GM23338 (cell line): Measurements from ENCODE around the gene KRTCAP2. TPM values are rescaled to one million over a fixed set of nuclear protein-coding genes. Genes with fewer than 3 reads are reported as not detected.

ENCODE experiments used
- ATAC-seq: fragments of 200-7000 bp; cut with Tn5 transposase; 3 replicates; pipeline ENCODE4 v1.9.1; 2020
- DNase-seq: peaks from one replicate; pipeline ENCODE4 v3.0.0-alpha.2; 2015; ENCODE audit warnings: low spot score
- H2AFZ ChIP-seq: fragments of 200-600 bp; sonication (generic); 2 replicates; pipeline ENCODE4 v1.8.0; 2016; ENCODE audit warnings: antibody characterized with exemption, mild to moderate bottlenecking, moderate library complexity
- H3F3A ChIP-seq: fragments of 200-600 bp; sonication (generic); replicated peaks from 2 replicates; pipeline ENCODE4 v1.8.0; 2017; ENCODE audit warnings: antibody characterized with exemption, mixed run types, low read depth
- H3K27ac ChIP-seq: fragments of 200-600 bp; sonication (generic); 2 replicates; pipeline ENCODE4 v1.6.1; 2016; ENCODE audit warnings: low read depth
- H3K27me3 ChIP-seq: fragments of 200-600 bp; sonication (generic); 2 replicates; pipeline ENCODE4 v1.8.0; 2016; ENCODE audit warnings: mild to moderate bottlenecking, mixed run types, moderate library complexity; ENCODE audit not compliant: insufficient read depth
- H3K36me3 ChIP-seq: fragments of 200-600 bp; sonication (generic); 2 replicates; pipeline ENCODE4 v1.8.0; 2016; ENCODE audit warnings: mild to moderate bottlenecking; ENCODE audit not compliant: insufficient read depth
- H3K4me1 ChIP-seq: fragments of 200-600 bp; sonication (generic); 2 replicates; pipeline ENCODE4 v1.8.0; 2016; ENCODE audit warnings: mild to moderate bottlenecking, moderate library complexity; ENCODE audit not compliant: insufficient read depth
- H3K4me2 ChIP-seq: fragments of 200-600 bp; sonication (generic); 2 replicates; pipeline ENCODE4 v1.7.1; 2017; ENCODE audit warnings: mixed run types
- H3K4me3 ChIP-seq: fragments of 200-600 bp; sonication (generic); 2 replicates; pipeline ENCODE4 v1.6.1; 2016; ENCODE audit warnings: mixed run types
- H3K79me2 ChIP-seq: fragments of 200-600 bp; sonication (generic); replicated peaks from 2 replicates; pipeline ENCODE4 v1.8.0; 2017; ENCODE audit warnings: mild to moderate bottlenecking; ENCODE audit not compliant: insufficient read depth
- H3K9me2 ChIP-seq: fragments of 200-600 bp; sonication (generic); 2 replicates; pipeline ENCODE4 v1.8.0; 2017; ENCODE audit not compliant: insufficient read depth
- H4K20me1 ChIP-seq: fragments of 200-600 bp; sonication (generic); replicated peaks from 2 replicates; pipeline ENCODE4 v1.8.0; 2017; ENCODE audit warnings: mild to moderate bottlenecking; ENCODE audit not compliant: insufficient read depth
- H3K27ac Mint-ChIP-seq: 2 replicates; pipeline ENCODE4 v1.8.0; 2020; ENCODE audit warnings: inconsistent platforms, mild to moderate bottlenecking, moderate library complexity, mixed read lengths
- H3K27me3 Mint-ChIP-seq: 3 replicates; pipeline ENCODE4 v1.8.0; 2022; ENCODE audit warnings: low read depth, mild to moderate bottlenecking, moderate library complexity, mixed read lengths, inconsistent platforms; ENCODE audit not compliant: insufficient read depth, poor library complexity
- H3K36me3 Mint-ChIP-seq: 3 replicates; pipeline ENCODE4 v1.8.0; 2021; ENCODE audit warnings: low read depth, mild to moderate bottlenecking, inconsistent platforms, moderate library complexity, mixed read lengths
- H3K4me1 Mint-ChIP-seq: 3 replicates; pipeline ENCODE4 v1.8.0; 2020; ENCODE audit warnings: mild to moderate bottlenecking, inconsistent platforms, mixed read lengths
- H3K4me3 Mint-ChIP-seq: 3 replicates; pipeline ENCODE4 v1.8.0; 2021; ENCODE audit warnings: moderate library complexity, mild to moderate bottlenecking, inconsistent platforms, mixed read lengths
- H3K9me3 Mint-ChIP-seq: 3 replicates; pipeline ENCODE4 v1.8.0; 2020; ENCODE audit warnings: moderate library complexity, mild to moderate bottlenecking, inconsistent platforms, mixed read lengths
- CREB1 ChIP-seq: fragments of 250-450 bp; sonication (Bioruptor Pico); IDR thresholded peaks from 2 replicates; pipeline ENCODE4 v1.5.0; 2020; ENCODE audit warnings: low read depth, mild to moderate bottlenecking, moderate library complexity
- ETS1 ChIP-seq: IDR thresholded peaks from 2 replicates; pipeline ENCODE4 v1.6.1; 2016; ENCODE audit warnings: antibody characterized with exemption
- POLR2AphosphoS5 ChIP-seq: IDR thresholded peaks from 2 replicates; pipeline ENCODE4 v1.6.1; 2016; ENCODE audit warnings: antibody characterized with exemption, low read depth
- ZNF331 ChIP-seq: fragments of 250-450 bp; sonication (Bioruptor Pico); IDR thresholded peaks from 2 replicates; pipeline ENCODE4 v1.5.0; 2020; ENCODE audit warnings: low read depth, mild to moderate bottlenecking, moderate library complexity
- ZNF462 ChIP-seq: fragments of 250-450 bp; sonication (Bioruptor Pico); IDR thresholded peaks from 2 replicates; pipeline ENCODE4 v1.5.0; 2020; ENCODE audit warnings: mild to moderate bottlenecking, moderate library complexity
- polyA plus RNA-seq: library from polyadenylated mRNA; unstranded; fragments of >200 nt; fragmentation: Nextera tagmentation; extraction: Ambion mirVana; gene quantifications from 2 replicates; pipeline ENCODE4 v1.2.1, GENCODE V29; 2016
- total RNA-seq: library from RNA; depleted of rRNA; stranded (reverse); fragments of >200 nt; shearing (Covaris generic); gene quantifications from 2 replicates; pipeline ENCODE4 v1.2.3, GENCODE V29; 2014

Gene KRTCAP2
- total and polyA plus RNA-seq, 2 experiments from 2014 or later: 106 to 579 TPM

- peaks cover 22% of the 10 kb centered on the region for H3K79me2 ChIP-seq
- no peak for DNase-seq
- H3K36me3 ChIP-seq: no peaks in the 10 kb centered on the region
- peaks cover 7% of the 10 kb centered on the region; the same call in 2 of the 3 replicates for H3K4me1 Mint-ChIP-seq
- no peaks in the 10 kb centered on the region for H3K9me2 ChIP-seq
- H3K4me3 Mint-ChIP-seq: peak overlapping the region; percentile 96
- H4K20me1 ChIP-seq: peaks cover 13% of the 10 kb centered on the region
- peak overlapping the region; percentile 93 for H3K27ac Mint-ChIP-seq
- H3K27me3 ChIP-seq: peaks cover 5% of the 10 kb centered on the region
- peak overlapping the region; percentile 40; the same call in 1 of the 2 replicates for H2AFZ ChIP-seq
- peaks cover 13% of the 10 kb centered on the region for H3K36me3 Mint-ChIP-seq
- peak overlapping the region; percentile 86 for H3K4me3 ChIP-seq
- ATAC-seq: no peak
- H3K27ac ChIP-seq: no peak overlapping the region
- H3K4me2 ChIP-seq: peak overlapping the region; percentile 98
- peaks cover 24% of the 10 kb centered on the region; the same call in 1 of the 2 replicates for H3F3A ChIP-seq
- H3K4me1 ChIP-seq: peaks cover 10% of the 10 kb centered on the region
- no peaks in the 10 kb centered on the region for H3K9me3 Mint-ChIP-seq
- H3K27me3 Mint-ChIP-seq: peaks cover 11% of the 10 kb centered on the region
- TF ChIP-seq CREB1: no peak
- no peak for TF ChIP-seq ETS1
Observed at GRCh38 chr1:155140630-155140953, 32.5 kb downstream of the KRTCAP2 start.

GRCh38 chr1:155139895-155140629 is 33.0 kb downstream of the KRTCAP2 start, which contains the start of gene DPM3:
DPM3 (minus strand) TSS chr1:155140531; CDS start chr1:155140240, 291 bp downstream.
- peaks cover 13% of the 10 kb centered on the region for H3K36me3 Mint-ChIP-seq
- peaks cover 12% of the 10 kb centered on the region for H3K27me3 Mint-ChIP-seq
- DNase-seq: peak; percentile 96
- Histone ChIP-seq H4K20me1 (peaks cover 13% of the 10 kb centered on the region), H3K4me2 (peak within 1 kb of the TSS; percentile 98), H3K79me2 (peaks cover 22% of the 10 kb centered on the region), H3K4me1 (peaks cover 10% of the 10 kb centered on the region), H3K36me3 (no peaks in the 10 kb centered on the region), H3F3A (peaks cover 24% of the 10 kb centered on the region; the same call in 1 of the 2 replicates), H3K27ac (no peak within 1 kb of the TSS), H2AFZ (peak within 1 kb of the TSS; percentile 40; the same call in 1 of the 2 replicates), H3K9me2 (no peaks in the 10 kb centered on the region), H3K27me3 (peaks cover 5% of the 10 kb centered on the region), H3K4me3 (peak within 1 kb of the TSS; percentile 86)
- ATAC-seq: peak; percentile 74
- H3K4me1 Mint-ChIP-seq: peaks cover 7% of the 10 kb centered on the region
- TF ChIP-seq ZNF331: no peak
- TF ChIP-seq CREB1: peak; percentile 57
- TF ChIP-seq POLR2AphosphoS5: peak; percentile 87
- peak; percentile 97 for TF ChIP-seq ETS1
- peak within 1 kb of the TSS; percentile 96 for H3K4me3 Mint-ChIP-seq
- H3K27ac Mint-ChIP-seq: peak within 1 kb of the TSS; percentile 93
- H3K9me3 Mint-ChIP-seq: no peaks in the 10 kb centered on the region

- H3K27me3 ChIP-seq: peaks cover 5% of the 10 kb centered on the region
- peak overlapping the region; percentile 95 for H3K4me2 ChIP-seq
- no peaks in the 10 kb centered on the region for H3K9me3 Mint-ChIP-seq
- peak overlapping the region; percentile 82 for H3K4me3 ChIP-seq
- peaks cover 16% of the 10 kb centered on the region for H3K36me3 Mint-ChIP-seq
- H3K27ac Mint-ChIP-seq: no peak overlapping the region
- DNase-seq: no peak
- H3K4me3 Mint-ChIP-seq: peak overlapping the region; percentile 94
- H3K9me2 ChIP-seq: no peaks in the 10 kb centered on the region
- H2AFZ ChIP-seq: no peak overlapping the region
- peaks cover 13% of the 10 kb centered on the region for H4K20me1 ChIP-seq
- H3F3A ChIP-seq: peaks cover 28% of the 10 kb centered on the region
- no peak overlapping the region for H3K27ac ChIP-seq
- peaks cover 16% of the 10 kb centered on the region for H3K4me1 ChIP-seq
- no peaks in the 10 kb centered on the region for H3K36me3 ChIP-seq
- peaks cover 22% of the 10 kb centered on the region for H3K79me2 ChIP-seq
- peaks cover 13% of the 10 kb centered on the region for H3K4me1 Mint-ChIP-seq
- ATAC-seq: no peak
- peaks cover 16% of the 10 kb centered on the region for H3K27me3 Mint-ChIP-seq
- TF ChIP-seq ZNF462 (CRISPR knock-in tag) (no peak), POLR2AphosphoS5 (no peak; the same call in 1 of the 2 replicates)
Observed at GRCh38 chr1:155137154-155137949, 35.8 kb downstream of the KRTCAP2 start.
